SHP77 (cell line): ENCODE data around the gene TAB2.

Experiments used
- DNase-seq, 2 experiments: peaks; one replicate each; lab custom pipeline; 2025; lab: John Stamatoyannopoulos, UW

Gene TAB2

GRCh38 chr6:149444360-149445094 is 127.0 kb downstream of the TAB2 start:
- peak in 1 of 2 experiments; percentile 56 for DNase-seq

- DNase-seq: peak; percentile 40 to 56
Measured at GRCh38 chr6:149445095-149445466, 127.6 kb downstream of the TAB2 start.

GRCh38 chr6:149445573-149445972 is 128.1 kb downstream of the TAB2 start:
- peak; percentile 59 to 88 for DNase-seq

- DNase-seq: no peak
Measured at GRCh38 chr6:149446791-149447376, 129.4 kb downstream of the TAB2 start.

GRCh38 chr6:149448821-149449453 is 131.4 kb downstream of the TAB2 start:
- DNase-seq: no peak

- DNase-seq: no peak
Measured at GRCh38 chr6:149449831-149450678, 132.5 kb downstream of the TAB2 start.

- no peak for DNase-seq
Measured at GRCh38 chr6:149450679-149451375, 133.3 kb downstream of the TAB2 start.

GRCh38 chr6:149451376-149452036 is 134.0 kb downstream of the TAB2 start:
- DNase-seq: no peak

GRCh38 chr6:149452037-149452939 is 134.8 kb downstream of the TAB2 start:
- no peak for DNase-seq

GRCh38 chr6:149453597-149454345 is 136.3 kb downstream of the TAB2 start:
- peak in 1 of 2 experiments; percentile 9 for DNase-seq

- DNase-seq: peak; percentile 55 to 61
Measured at GRCh38 chr6:149454346-149454848, 136.9 kb downstream of the TAB2 start.

GRCh38 chr6:149455031-149455732 is 137.7 kb downstream of the TAB2 start:
- peak in 1 of 2 experiments; percentile 16 for DNase-seq

GRCh38 chr6:149456311-149457021 is 139.0 kb downstream of the TAB2 start:
- DNase-seq: no peak

GRCh38 chr6:149457316-149457884 is 139.9 kb downstream of the TAB2 start:
- no peak for DNase-seq

- no peak for DNase-seq
Measured at GRCh38 chr6:149458196-149458595, 140.7 kb downstream of the TAB2 start.

GRCh38 chr6:149458806-149459205 is 141.3 kb downstream of the TAB2 start:
- DNase-seq: no peak

- DNase-seq: no peak
Measured at GRCh38 chr6:149459761-149460160, 142.2 kb downstream of the TAB2 start.
